Measurements from ENCODE around the gene FTSJ1.
"Not testable (repeated sequence)": the region's sequence is repeated elsewhere in the genome, so short reads cannot be mapped to it uniquely, and the experiment has no call there.

The FTSJ1 gene

DNA sequence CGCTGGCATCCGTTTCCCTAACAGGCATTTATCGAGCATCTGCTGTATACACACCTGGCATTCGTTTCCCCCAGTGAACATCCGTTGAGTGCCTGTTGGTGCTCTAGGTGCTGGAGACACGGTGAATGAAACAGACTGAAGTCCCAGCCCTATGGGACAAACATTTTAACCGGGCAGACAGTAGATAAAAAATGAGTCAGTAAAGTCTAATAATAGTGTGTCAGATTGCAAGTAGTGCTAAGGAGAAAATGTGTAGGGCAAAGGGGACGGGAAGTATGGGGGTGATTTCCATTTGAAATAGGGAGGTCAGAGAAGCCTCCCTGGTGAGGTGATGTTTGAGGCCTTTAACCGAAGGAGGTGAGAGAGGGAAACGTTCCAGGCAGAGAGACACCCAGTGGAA lies 40.3 kb downstream of the FTSJ1 start:
- H3K79me2 ChIP-seq (ENCODE audit: insufficient read depth, low read length), result no peaks in the 10 kb centered on the region
- no peak for TF ChIP-seq EZH2phosphoT487 (conservative IDR thresholded peaks at IDR 0.05; ENCODE audit: low read length)
- TF ChIP-seq, protein P1, sequence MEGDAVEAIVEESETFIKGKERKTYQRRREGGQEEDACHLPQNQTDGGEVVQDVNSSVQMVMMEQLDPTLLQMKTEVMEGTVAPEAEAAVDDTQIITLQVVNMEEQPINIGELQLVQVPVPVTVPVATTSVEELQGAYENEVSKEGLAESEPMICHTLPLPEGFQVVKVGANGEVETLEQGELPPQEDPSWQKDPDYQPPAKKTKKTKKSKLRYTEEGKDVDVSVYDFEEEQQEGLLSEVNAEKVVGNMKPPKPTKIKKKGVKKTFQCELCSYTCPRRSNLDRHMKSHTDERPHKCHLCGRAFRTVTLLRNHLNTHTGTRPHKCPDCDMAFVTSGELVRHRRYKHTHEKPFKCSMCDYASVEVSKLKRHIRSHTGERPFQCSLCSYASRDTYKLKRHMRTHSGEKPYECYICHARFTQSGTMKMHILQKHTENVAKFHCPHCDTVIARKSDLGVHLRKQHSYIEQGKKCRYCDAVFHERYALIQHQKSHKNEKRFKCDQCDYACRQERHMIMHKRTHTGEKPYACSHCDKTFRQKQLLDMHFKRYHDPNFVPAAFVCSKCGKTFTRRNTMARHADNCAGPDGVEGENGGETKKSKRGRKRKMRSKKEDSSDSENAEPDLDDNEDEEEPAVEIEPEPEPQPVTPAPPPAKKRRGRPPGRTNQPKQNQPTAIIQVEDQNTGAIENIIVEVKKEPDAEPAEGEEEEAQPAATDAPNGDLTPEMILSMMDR (IDR thresholded peaks at IDR 0.05; ENCODE audit: insufficient read depth, low read length, poor library complexity, severe bottlenecking), result no peak
- no peak overlapping the region for H3K4me2 ChIP-seq (ENCODE audit: low read depth, low read length, poor library complexity, severe bottlenecking)
- no peaks in the 10 kb centered on the region for H3K36me3 ChIP-seq (ENCODE audit: low read length)
- no peaks in the 10 kb centered on the region for H3K9me3 ChIP-seq (ENCODE audit: insufficient read depth, low read length)
- peaks cover 13% of the 10 kb centered on the region; the same call in 1 of the 2 replicates for H3F3A ChIP-seq (ENCODE audit: insufficient read depth)
- no peak overlapping the region for H3K27ac ChIP-seq (ENCODE audit: low read depth, low read length)
- H4K20me1 ChIP-seq (ENCODE audit: low read depth, low read length), result no peaks in the 10 kb centered on the region
- H3K9me2 ChIP-seq (replicated peaks; ENCODE audit: insufficient read depth, low read length), result no peaks in the 10 kb centered on the region
- H3K4me3 ChIP-seq (ENCODE audit: insufficient read depth, low read length, poor library complexity, severe bottlenecking), result no peak overlapping the region
- no peak overlapping the region for H3K9ac ChIP-seq (ENCODE audit: low read length)
- H3K27me3 ChIP-seq (ENCODE audit: low read length), result no peaks in the 10 kb centered on the region
- H2AFZ ChIP-seq (ENCODE audit: low read depth, low read length, severe bottlenecking), result no peak overlapping the region

DNA sequence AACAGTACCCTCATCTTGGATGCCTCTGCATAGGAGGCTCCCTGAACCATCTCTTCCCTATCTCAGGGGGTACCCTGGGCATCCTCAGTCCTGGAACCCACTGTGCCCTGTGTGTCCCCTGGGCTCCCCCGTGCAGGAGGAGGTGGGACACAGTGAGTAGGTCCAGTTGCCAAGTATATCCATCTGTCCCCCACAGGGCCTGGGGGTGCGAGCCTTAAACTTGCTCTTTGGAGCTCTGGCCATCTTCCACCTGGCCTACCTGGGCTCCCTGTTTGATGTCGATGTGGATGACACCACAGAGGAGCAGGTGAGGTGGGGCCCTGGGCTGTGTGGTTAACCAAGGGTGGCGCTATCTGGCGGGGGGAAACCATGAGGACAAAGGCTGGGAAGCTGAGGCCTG lies 41.0 kb downstream of the FTSJ1 start:
- Histone ChIP-seq H3F3A (ENCODE audit: insufficient read depth) (peaks cover 13% of the 10 kb centered on the region; the same call in 1 of the 2 replicates), H4K20me1 (ENCODE audit: low read depth, low read length) (no peaks in the 10 kb centered on the region), H3K9me3 (ENCODE audit: insufficient read depth, low read length) (no peaks in the 10 kb centered on the region), H3K4me3 (ENCODE audit: insufficient read depth, low read length, poor library complexity, severe bottlenecking) (no peak overlapping the region), H3K4me2 (ENCODE audit: low read depth, low read length, poor library complexity, severe bottlenecking) (no peak overlapping the region), H3K9me2 (replicated peaks; ENCODE audit: insufficient read depth, low read length) (no peaks in the 10 kb centered on the region), H3K36me3 (ENCODE audit: low read length) (no peaks in the 10 kb centered on the region), H3K27ac (ENCODE audit: low read depth, low read length) (no peak overlapping the region), H3K79me2 (ENCODE audit: insufficient read depth, low read length) (peaks cover 2% of the 10 kb centered on the region), H3K27me3 (ENCODE audit: low read length) (no peaks in the 10 kb centered on the region), H3K9ac (ENCODE audit: low read length) (no peak overlapping the region), H2AFZ (ENCODE audit: low read depth, low read length, severe bottlenecking) (no peak overlapping the region)
- TF ChIP-seq EZH2phosphoT487 (conservative IDR thresholded peaks at IDR 0.05; ENCODE audit: low read length), result no peak
- TF ChIP-seq, protein P1 (IDR thresholded peaks at IDR 0.05; ENCODE audit: insufficient read depth, low read length, poor library complexity, severe bottlenecking), result no peak

DNA sequence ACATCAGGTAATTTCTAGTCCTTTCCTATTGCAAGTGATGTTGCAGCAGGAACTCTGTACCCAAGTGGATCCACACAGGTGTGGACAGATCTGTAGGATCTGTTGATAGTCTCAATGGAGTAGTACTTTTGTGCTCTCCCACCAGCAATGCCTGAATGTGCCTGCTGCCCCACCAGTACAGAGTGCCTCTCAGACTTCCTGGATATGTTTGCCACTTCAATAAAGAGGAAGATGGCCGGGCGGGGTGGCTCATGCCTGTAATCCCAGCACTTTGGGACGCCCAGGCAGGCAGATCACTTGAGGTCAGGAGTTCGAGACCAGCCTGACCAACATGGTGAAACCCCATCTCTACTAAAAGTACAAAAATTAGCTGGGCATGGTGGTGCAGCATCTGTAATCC lies 43.5 kb downstream of the FTSJ1 start:
- not testable (repeated sequence) for H3K4me3 ChIP-seq (ENCODE audit: insufficient read depth, low read length, poor library complexity, severe bottlenecking); H3K36me3 ChIP-seq (ENCODE audit: low read length); H3K4me2 ChIP-seq (ENCODE audit: low read depth, low read length, poor library complexity, severe bottlenecking); H4K20me1 ChIP-seq (ENCODE audit: low read depth, low read length); H3K9ac ChIP-seq (ENCODE audit: low read length); H3K27me3 ChIP-seq (ENCODE audit: low read length); H3K9me3 ChIP-seq (ENCODE audit: insufficient read depth, low read length); H3K9me2 ChIP-seq (replicated peaks; ENCODE audit: insufficient read depth, low read length)
- Histone ChIP-seq H3K79me2 (ENCODE audit: insufficient read depth, low read length) (peaks cover 21% of the 10 kb centered on the region), H2AFZ (ENCODE audit: low read depth, low read length, severe bottlenecking) (peak overlapping the region; percentile 26), H3K27ac (ENCODE audit: low read depth, low read length) (peak overlapping the region; percentile 82; the same call in 1 of the 2 replicates), H3F3A (ENCODE audit: insufficient read depth) (peaks cover 13% of the 10 kb centered on the region; the same call in 1 of the 2 replicates)

DNA sequence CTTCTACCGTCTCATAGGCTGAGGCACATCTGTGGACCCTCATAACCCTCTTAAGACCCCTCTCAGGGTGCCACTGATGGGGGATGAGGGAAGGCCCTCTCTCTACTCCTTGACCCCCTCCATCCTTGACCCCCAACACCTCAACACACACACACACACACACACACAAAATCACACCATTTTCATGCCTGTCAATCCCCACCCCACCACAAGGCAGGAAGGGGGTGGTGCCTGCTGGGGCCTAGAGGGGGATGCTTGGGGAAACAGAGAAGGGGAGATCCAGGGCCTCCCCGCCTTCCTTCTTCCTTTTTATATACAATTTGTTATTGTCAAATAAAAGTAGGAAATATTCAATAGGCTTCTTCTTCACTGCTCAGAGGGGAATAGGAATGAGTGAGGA lies 44.5 kb downstream of the FTSJ1 start:
- TF ChIP-seq, protein P1 (IDR thresholded peaks at IDR 0.05; ENCODE audit: insufficient read depth, low read length, poor library complexity, severe bottlenecking), result no peak
- TF ChIP-seq EZH2phosphoT487 (conservative IDR thresholded peaks at IDR 0.05; ENCODE audit: low read length), result no peak
- Histone ChIP-seq H3K4me3 (ENCODE audit: insufficient read depth, low read length, poor library complexity, severe bottlenecking) (no peak overlapping the region), H3K9ac (ENCODE audit: low read length) (peak overlapping the region; percentile 96; the same call in 1 of the 2 replicates), H3K9me2 (replicated peaks; ENCODE audit: insufficient read depth, low read length) (no peaks in the 10 kb centered on the region), H3K4me2 (ENCODE audit: low read depth, low read length, poor library complexity, severe bottlenecking) (peak overlapping the region; percentile 85), H3K36me3 (ENCODE audit: low read length) (0 out of 2 replicates have a peak, but pooled peaks cover 5% of the 10 kb centered on the region), H4K20me1 (ENCODE audit: low read depth, low read length) (no peaks in the 10 kb centered on the region), H3K79me2 (ENCODE audit: insufficient read depth, low read length) (peaks cover 27% of the 10 kb centered on the region), H3K9me3 (ENCODE audit: insufficient read depth, low read length) (no peaks in the 10 kb centered on the region), H2AFZ (ENCODE audit: low read depth, low read length, severe bottlenecking) (peak overlapping the region; percentile 6), H3K27ac (ENCODE audit: low read depth, low read length) (peak overlapping the region; percentile 82), H3F3A (ENCODE audit: insufficient read depth) (peaks cover 13% of the 10 kb centered on the region; the same call in 1 of the 2 replicates), H3K27me3 (ENCODE audit: low read length) (no peaks in the 10 kb centered on the region)

Data from SU-DHL-6 (cell line).